ENCODE measurements around the gene NXPH3. TPM values are rescaled to one million over a fixed set of nuclear protein-coding genes. Genes with fewer than 3 reads are reported as not detected.

Gene NXPH3
- polyA plus RNA-seq, 3 donors = 0.87 to 1.2 (median 1.2) TPM

DNA sequence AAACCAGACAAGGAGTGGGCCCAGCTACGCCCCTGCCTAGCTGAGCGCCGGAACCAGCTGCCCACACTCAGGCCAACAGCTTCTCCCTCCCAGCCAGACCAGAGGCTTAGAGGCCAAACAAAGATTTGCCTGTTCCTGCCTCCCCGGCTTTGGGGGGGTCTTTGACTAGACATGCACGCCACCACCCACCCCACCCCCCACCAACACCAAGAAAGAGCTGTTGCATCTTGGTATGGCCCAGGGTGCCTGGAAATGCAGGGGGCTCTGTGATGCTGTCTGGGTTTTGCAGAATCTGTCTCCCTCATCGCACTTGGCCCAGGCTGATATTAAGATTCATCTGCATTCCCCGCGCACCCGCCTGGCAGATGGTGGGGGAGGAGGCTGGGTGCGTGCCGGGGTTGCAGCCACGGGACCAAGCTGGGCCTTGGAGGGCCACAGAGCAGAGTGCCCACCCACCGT lies 1.3 kb upstream of the NXPH3 start:
- DNase-seq = no peak

DNA sequence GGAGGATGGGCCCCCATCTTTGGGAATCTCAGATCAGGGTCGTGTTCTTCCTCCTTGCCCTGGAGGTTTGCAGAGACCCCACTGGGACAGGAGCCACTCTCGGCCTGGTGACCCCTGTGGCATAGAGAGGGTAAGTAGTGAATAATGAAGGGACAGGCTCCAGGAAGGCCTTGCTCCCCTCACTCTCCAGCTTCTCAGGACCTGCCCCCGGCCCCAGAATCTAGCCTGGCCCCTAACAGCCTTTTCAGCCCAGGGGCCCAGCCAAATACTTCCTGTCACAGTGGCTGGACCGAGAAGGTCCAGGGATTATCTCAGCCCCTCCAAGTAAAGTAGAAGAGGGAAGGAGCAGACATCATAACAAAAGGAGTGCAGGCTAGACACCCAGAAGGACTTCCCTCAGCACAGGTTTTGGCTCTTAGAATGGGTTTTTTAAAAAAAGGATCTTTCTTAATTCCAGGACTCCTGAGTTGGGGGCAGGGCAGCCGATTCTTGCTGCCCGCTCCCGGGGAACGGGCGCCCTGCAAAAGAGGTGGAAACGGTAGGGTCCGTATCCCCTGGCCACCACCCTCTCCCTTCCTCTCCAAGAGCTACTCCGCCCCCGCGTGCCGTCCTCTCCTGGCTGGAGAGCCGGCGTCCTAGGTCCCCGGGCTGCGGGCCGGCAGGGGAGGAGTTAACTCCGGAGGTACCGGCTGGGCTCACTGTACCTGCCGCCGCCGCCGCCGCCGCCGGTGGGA lies 559 bp upstream of the NXPH3 start:
- DNase-seq = no peak

DNA sequence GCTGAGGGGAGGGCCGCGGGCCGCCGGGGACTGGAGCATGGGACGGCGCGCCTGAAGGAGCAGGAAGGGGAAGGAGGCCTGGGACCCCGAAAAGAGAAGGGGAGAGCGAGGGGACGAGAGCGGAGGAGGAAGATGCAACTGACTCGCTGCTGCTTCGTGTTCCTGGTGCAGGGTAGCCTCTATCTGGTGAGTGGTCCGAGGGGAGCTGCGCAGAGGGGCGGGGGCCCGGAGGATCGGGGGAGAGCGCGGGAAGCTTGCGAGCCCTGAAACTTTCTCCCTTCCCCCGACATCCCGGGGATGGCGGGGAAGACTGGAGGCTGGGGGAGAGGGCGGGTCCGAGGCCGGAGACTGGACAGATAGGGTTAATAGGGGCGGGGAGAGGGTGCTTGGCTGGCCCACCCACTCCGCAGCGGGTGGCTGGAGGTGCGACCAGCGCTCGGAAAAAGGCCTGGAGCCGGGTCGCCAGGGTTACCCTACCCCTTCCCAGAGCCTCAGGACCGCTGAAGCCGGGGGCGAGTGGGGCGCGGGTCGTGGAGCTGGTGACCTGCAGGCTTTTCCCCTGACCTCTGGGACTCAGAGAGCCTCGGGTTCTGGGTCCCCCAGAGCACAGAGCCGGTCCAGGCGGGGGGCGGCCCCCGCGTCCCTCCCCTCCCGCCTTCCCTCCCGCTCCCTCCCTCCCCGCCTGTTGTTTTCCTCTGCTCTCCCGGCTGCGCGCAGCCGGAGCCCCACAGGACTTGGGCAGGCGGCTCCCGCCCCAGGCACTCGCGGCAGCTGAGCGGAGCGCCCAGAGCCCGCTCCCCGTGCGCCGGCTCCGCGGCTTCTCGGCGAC lies 631 bp downstream of the NXPH3 start:
- DNase-seq = peak; percentile 46

DNA sequence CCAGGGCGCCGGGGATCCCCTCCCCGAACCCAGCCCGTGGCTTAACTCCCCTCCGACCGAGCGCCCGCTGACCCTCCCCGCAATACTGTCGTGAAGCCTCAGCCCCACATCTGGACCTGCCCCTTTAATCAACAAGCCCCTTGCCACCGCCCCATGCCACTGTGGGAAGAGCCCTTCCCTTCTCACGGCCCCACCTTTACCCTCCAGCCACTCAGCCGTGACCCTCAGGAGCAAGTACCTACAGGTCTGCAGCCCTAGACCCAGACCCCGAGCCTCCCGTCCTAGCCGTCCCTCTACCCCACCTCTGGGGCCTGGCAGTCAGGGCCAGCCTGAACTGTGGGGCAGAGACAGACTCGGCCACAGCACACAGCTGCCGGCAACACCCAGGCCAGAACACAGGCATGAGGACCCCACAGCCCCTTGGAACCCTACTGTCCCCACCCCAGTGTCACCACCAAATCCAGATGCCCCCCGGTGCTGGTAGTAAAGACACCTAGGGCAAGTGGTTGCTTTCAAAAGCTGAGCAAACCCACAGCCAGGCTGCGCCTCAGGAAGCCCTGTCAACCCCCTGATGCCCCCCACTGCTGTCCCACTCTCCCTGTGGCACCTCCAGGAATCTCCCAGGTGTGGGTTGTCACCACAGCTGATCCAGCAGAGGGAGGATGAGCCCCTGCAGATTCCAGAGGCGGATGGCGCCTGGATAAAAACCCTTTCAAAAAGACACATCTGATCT lies 1.4 kb downstream of the NXPH3 start:
- DNase-seq = no peak

DNA sequence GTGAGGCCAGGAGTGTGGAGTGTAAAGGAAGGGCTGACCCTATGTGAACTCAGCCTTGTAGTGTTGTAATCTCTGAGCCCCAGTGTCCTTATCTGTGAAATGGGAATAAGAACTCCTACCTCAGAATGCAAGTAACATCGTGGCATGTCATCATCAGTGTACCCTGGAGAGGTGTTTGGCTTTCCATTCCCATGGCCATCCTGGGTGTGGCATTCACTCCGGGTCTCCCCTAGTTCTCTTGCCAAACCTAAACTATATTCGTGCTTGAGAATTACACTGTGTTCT lies 1.9 kb downstream of the NXPH3 start:
- no peak for DNase-seq

DNA sequence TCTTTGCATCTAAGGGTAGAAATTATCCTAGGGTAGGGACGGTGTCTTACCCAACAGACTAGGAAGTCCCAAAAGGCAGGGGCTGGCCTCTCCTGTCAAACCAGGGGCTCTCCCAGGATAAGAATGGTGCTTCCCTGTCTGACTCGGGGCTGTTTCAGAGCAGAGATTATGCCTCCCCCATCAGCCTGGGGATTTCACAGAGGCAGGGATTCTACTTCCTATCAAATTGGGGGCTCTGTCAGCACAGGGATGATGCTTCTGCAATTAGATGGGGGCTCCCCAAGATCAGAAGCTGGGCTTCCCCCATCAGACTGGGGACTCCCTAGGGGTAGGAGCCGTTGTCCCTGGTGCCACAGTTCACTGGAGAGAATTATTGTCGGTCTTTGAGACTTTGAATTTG lies 2.3 kb downstream of the NXPH3 start:
- DNase-seq = no peak

DNA sequence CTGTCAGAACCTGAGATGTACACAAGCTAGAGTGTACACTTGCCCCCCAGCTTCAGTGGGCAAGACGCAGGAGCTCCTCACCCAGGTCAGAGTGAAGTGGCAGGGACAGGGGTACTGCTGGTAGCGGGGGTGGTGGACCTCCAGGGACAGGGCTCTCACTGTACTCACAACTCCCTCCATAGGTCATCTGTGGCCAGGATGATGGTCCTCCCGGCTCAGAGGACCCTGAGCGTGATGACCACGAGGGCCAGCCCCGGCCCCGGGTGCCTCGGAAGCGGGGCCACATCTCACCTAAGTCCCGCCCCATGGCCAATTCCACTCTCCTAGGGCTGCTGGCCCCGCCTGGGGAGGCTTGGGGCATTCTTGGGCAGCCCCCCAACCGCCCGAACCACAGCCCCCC lies 2.7 kb downstream of the NXPH3 start:
- no peak for DNase-seq

DNA sequence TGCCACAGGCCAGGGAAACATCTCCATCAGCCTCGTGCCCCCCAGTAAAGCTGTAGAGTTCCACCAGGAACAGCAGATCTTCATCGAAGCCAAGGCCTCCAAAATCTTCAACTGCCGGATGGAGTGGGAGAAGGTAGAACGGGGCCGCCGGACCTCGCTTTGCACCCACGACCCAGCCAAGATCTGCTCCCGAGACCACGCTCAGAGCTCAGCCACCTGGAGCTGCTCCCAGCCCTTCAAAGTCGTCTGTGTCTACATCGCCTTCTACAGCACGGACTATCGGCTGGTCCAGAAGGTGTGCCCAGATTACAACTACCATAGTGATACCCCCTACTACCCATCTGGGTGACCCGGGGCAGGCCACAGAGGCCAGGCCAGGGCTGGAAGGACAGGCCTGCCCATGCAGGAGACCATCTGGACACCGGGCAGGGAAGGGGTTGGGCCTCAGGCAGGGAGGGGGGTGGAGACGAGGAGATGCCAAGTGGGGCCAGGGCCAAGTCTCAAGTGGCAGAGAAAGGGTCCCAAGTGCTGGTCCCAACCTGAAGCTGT lies 3.4 kb downstream of the NXPH3 start:
- no peak for DNase-seq

DNA sequence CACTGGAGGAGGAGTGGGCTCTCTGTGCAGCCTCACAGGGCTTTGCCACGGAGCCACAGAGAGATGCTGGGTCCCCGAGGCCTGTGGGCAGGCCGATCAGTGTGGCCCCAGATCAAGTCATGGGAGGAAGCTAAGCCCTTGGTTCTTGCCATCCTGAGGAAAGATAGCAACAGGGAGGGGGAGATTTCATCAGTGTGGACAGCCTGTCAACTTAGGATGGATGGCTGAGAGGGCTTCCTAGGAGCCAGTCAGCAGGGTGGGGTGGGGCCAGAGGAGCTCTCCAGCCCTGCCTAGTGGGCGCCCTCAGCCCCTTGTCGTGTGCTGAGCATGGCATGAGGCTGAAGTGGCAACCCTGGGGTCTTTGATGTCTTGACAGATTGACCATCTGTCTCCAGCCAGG lies 3.9 kb downstream of the NXPH3 start:
- DNase-seq = no peak

DNA sequence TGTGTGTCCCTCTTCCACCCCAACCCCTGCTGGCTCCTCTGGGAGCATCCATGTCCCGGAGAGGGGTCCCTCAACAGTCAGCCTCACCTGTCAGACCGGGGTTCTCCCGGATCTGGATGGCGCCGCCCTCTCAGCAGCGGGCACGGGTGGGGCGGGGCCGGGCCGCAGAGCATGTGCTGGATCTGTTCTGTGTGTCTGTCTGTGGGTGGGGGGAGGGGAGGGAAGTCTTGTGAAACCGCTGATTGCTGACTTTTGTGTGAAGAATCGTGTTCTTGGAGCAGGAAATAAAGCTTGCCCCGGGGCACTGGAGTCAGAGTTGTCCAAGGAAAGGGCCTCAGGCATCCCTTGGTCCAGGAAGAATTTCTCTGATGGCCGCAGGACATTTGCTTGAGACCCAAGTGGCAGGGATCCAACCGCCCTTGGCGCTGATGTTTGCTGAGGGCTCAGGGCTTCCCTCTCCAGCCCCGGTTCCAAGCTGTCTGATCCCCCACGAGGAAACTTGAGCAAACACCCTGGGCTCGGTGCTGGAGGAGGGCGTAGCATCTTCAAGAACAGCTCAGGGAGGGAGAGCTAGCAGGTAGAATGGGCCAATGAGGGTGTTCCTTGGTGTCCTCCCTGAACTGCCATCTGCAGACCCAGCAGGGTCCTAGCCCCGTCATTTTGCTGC lies 4.5 kb downstream of the NXPH3 start:
- DNase-seq = no peak

DNA sequence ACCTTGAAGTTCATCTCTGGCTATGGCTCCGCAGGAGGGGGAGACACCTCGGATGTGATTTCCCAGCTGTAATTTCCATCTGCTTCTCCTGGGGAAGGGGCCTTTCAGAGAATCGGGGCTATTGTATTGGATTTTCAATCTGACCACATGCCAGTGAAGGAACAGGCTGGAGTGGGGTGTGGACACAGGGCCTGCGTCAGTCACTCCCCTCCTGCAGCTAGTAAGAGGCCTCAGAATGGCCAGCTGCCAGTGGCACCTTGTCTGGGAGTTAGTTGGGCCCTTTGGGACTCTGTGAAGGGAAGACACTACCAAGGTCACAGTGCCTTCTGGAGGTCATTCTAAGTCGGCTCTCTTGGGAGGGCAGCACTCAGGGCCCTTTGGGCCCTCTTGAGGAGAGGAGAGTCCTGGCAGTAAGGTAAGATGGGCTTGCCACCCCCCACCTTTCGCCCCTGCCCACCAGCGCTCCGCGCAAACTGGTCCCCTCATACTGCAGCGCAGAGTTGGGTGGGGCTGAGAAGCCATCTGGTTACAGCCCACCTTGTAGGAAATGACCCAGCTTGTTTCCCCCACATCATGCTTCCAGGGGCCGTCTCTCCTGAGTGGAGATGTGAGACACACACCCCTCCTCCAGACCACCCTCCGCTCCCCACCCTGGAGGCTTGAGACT lies 5.4 kb downstream of the NXPH3 start:
- DNase-seq = no peak

DNA sequence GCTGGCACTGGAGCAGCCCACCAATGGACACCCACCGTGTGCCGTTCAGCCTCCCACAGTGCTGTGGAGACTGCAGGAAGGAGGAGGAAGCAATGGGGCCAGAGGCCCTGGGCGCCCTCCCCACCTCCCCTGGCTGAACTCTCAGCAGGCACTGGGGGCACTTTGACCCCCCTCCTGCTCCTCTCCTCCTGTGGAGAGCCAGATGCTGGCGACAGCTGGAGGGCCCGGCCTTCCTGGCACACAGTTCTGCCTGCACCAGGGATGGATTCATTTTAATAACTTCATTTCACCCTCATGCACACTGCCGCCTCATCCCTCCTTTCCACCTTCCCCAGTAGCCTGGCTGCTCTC lies 6.0 kb downstream of the NXPH3 start:
- DNase-seq = no peak

DNA sequence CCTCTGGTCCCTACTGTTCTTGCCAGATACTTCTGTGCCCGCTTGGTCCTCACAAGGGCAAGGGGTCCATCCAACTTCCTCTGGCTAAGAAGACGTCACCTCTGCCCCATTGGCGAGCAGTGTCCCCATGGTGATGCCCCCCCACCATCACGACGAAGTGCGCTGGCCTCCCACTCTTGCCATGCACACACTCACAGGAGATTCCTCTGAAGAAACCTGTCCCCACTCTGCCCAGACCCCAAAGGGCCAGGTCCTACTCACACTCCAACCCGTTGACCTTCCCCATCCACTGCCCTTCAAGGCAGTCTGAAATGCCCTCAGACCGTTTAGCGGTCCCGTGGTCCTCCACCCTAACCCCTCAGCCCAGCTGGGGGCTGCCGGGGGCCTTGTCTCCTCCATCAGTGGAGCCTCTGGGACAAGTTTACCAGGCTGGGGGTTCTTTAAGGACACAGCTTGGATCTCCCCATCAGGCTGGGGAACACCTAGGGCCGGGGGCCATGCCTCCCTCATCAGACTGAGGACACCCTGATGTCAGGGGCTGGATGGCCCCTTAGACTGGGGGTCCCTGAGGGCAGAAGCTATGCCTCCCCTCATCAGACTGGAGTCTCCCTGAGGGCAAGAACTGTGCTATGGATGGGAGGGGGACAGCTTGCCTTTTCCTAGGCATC lies 6.5 kb downstream of the NXPH3 start:
- DNase-seq = no peak

DNA sequence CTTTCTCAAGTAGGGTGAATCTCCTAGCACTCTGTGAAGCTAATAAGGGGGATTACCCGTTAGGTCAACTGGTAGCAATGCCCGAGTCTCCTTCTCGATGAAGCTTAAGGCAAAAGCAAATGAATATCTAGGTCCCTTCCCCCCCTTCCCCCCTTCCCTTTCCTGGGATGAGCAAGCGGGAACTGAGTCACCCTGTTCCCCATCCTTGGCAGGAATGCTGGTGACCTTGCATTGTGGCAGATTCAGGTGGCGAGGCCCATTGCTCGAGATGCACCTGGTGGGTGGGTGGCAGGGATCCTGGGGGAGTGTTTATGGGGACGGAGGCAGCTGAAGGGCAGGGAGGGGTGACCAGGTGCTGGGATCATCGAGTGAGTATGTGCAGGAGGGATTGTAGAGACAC lies 7.1 kb downstream of the NXPH3 start:
- DNase-seq = no peak

DNA sequence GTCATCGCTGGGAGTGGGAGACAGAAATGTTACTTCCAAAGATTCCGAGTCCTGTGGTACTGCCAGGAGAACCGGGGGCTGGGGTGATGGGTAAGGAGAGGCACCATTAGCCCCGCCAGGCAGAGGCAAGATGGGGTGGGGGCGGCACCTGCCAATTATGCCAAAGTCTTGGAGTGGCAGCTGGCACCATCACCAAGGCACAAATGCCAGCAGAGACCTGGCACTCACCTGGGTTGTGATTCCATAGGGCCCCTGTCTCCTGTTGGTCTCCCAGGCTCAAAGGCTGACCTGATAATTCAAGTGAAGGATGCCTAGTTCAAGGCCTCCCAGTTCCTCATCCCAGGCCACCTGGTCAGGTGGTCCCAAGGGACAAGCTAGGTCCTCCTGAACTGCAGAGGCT lies 7.6 kb downstream of the NXPH3 start:
- no peak for DNase-seq

DNA sequence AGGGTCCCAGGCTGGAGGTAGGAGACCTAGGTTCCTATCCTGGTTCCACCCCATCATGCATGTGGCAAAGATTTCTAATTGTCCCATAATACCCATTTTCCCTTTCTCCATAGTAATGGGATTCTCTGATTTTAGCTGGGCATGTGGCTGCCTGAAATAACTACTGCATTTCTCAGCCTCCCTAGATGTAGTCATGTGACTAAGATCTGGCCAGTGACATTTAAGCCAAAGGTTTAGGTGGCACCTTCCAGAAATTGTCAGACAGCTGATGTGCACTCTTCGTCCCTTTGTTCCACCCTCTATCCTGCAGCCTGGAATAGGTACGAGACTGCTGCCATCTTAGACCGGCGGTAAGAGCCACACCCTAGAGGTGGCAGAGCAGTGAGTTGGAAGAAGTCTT lies 8.2 kb downstream of the NXPH3 start:
- DNase-seq = no peak

DNA sequence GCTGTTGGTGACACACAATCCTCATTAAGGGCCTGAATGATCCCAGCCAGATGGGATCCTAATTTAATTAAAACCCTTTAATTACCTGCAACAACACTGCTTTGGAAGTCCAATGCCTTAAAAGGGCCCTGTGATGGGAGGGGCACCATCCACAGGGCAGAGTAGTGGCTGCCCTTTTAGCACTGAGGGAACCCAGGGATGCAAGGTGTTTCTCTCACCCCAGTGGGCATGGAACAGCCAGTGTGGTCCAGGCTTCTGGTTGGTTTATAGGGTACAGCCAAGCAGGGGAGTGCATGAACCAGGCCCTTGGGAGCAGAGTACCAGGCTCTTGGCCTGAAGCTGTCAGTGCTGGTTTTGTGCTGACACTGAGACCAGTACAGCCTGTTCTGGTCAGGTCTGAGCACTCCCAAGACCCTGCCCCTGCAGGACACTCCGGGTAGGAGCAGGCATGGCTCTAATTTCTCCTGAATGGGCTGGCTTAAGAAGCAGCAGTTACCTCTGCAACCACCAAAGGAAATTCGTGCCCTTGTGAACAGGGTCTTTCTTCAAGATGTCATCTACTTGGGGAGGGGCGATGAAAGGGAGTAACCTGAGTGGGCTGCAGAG lies 9.9 kb downstream of the NXPH3 start:
- DNase-seq = no peak

DNA sequence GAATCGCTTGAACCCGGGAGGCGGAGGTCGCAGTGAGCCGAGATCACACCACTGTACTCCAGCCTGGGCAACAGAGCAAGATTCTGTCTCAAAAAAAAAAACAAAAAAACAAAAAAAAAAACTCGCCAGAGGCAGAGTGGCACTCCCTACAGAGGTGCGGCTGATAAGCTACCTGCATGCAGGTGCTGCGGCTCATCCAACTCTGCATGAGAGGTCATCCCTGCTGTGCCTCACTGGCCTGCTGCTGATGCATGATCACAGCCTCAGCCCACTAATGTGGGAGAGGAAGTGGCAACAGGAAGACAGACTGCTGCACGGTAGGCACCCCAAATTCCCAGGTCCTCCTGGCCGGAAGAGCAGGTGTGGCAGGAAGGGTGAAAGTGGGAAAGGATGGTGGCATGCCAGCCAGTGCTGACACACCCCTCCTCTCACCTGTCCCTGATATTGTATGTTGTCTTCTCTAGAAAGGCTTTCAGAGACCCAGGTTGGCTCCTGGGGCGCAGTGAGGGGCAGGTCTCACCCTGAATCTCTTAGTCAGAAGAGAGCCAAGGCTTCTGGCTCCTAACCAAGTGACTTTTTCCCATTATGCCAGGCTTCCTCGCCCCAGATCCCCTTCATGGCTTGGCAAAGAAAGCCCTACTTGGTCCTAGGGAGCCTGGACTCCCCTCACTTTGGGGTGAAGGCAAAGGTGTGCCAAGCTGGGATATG lies 11.8 kb downstream of the NXPH3 start:
- DNase-seq = no peak

DNA sequence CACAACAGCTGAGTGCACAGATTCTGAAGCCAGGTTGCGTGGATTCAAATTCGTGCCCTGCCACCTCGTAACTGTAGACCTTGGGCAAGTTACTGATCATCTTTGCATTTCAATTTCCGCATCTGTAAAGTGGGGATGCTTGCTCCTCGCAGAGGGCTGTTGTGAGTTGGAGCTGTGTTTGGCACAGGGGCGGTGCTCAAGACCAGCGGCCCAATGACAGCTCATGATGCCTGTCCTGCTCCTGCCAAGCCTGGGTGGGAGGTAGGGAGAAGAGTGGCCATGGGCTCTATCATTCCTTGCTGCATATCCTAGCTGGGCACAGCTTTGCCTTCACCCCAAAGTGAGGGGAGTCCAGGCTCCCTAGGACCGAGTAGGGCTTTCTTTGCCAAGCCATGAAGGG lies 12.6 kb downstream of the NXPH3 start:
- no peak for DNase-seq
